Liver (tissue), 9 donors: ENCODE results near the gene MPPED2. TPM values are rescaled to one million over a fixed set of nuclear protein-coding genes. Genes with fewer than 3 reads are reported as not detected.

ENCODE experiments used
- DNase-seq: peaks from one replicate; pipeline ENCODE4 v3.0.0-alpha.2; 2017; ENCODE audit warnings: low spot score
- H3K27ac ChIP-seq, 2 donors: one replicate each; pipeline ENCODE4 v1.7.0; 2013; ENCODE audit warnings: inconsistent platforms in 2 of 2, low read length in 2 of 2, control low read depth in 1 of 2, low read depth in 1 of 2, mild to moderate bottlenecking in 1 of 2
- H3K27me3 ChIP-seq, 4 donors: one replicate each; pipeline versions ENCODE4 v1.6.1 to v1.7.0; 2013; ENCODE audit warnings: low read length in 3 of 4, inconsistent platforms in 1 of 4, mild to moderate bottlenecking in 1 of 4, moderate library complexity in 1 of 4; ENCODE audit not compliant: control insufficient read depth in 4 of 4, insufficient read depth in 4 of 4
- H3K36me3 ChIP-seq, 4 donors: one replicate each; pipeline versions ENCODE4 v1.6.1 to v1.7.0; 2013; ENCODE audit warnings: low read length in 3 of 4, mild to moderate bottlenecking in 3 of 4, low read depth in 1 of 4, moderate library complexity in 1 of 4; ENCODE audit not compliant: control insufficient read depth in 4 of 4, insufficient read depth in 3 of 4
- H3K4me1 ChIP-seq, 4 donors: one replicate each; pipeline versions ENCODE4 v1.6.1 to v1.7.0; 2013; ENCODE audit warnings: low read length in 3 of 4, mild to moderate bottlenecking in 3 of 4, moderate library complexity in 1 of 4; ENCODE audit not compliant: control insufficient read depth in 4 of 4, insufficient read depth in 4 of 4
- H3K4me3 ChIP-seq, 3 donors: one replicate each; pipeline versions ENCODE4 v1.6.1 to v1.7.0; 2013; ENCODE audit warnings: low read length in 3 of 3, control low read depth in 1 of 3, low read depth in 1 of 3, mild to moderate bottlenecking in 1 of 3
- H3K9ac ChIP-seq, 2 donors: one replicate each; pipeline ENCODE4 v1.7.0; 2013; ENCODE audit warnings: low read length in 2 of 2, mild to moderate bottlenecking in 2 of 2, moderate library complexity in 2 of 2, control low read depth in 1 of 2, low read depth in 1 of 2
- H3K9me3 ChIP-seq, 4 donors: one replicate each; pipeline versions ENCODE4 v1.6.1 to v1.7.0; 2013; ENCODE audit warnings: low read length in 3 of 4; ENCODE audit not compliant: control insufficient read depth in 4 of 4
- FOXA2 ChIP-seq: IDR thresholded peaks from 2 replicates; pipeline ENCODE4 v1.6.1; 2016; ENCODE audit warnings: antibody characterized with exemption
- GABPA ChIP-seq, 2 donors: IDR thresholded peaks in 1 of 2; conservative IDR thresholded peaks in 1 of 2; 2 replicates each; pipeline ENCODE4 v1.6.1; 2016; ENCODE audit warnings: antibody characterized with exemption in 2 of 2, mild to moderate bottlenecking in 1 of 2, moderate library complexity in 1 of 2
- HNF4A ChIP-seq, 2 donors: conservative IDR thresholded peaks; 2 replicates each; pipeline ENCODE4 v1.6.1; 2016; ENCODE audit warnings: antibody characterized with exemption in 2 of 2, mild to moderate bottlenecking in 2 of 2
- HNF4G ChIP-seq: IDR thresholded peaks from 2 replicates; pipeline ENCODE4 v1.6.1; 2016; ENCODE audit warnings: antibody characterized with exemption
- JUND ChIP-seq, 2 donors: IDR thresholded peaks; 2 replicates each; pipeline ENCODE4 v1.6.1; 2016; ENCODE audit warnings: antibody characterized with exemption in 2 of 2
- MAX ChIP-seq: IDR thresholded peaks from 2 replicates; pipeline ENCODE4 v1.6.1; 2016; ENCODE audit warnings: antibody characterized with exemption
- NR2F2 ChIP-seq: IDR thresholded peaks from 2 replicates; pipeline ENCODE4 v1.6.1; 2016; ENCODE audit warnings: antibody characterized with exemption
- RXRA ChIP-seq, 2 donors: IDR thresholded peaks; 2 replicates each; pipeline ENCODE4 v1.6.1; 2017 to 2018; ENCODE audit warnings: antibody characterized with exemption in 2 of 2, mild to moderate bottlenecking in 1 of 2
- SP1 ChIP-seq: IDR thresholded peaks from 2 replicates; pipeline ENCODE4 v1.6.1; 2018; ENCODE audit warnings: antibody characterized with exemption, mild to moderate bottlenecking
- TAF1 ChIP-seq: conservative IDR thresholded peaks from 2 replicates; pipeline ENCODE4 v1.6.1; 2016; ENCODE audit warnings: antibody characterized with exemption, mild to moderate bottlenecking
- YY1 ChIP-seq: IDR thresholded peaks from 2 replicates; pipeline ENCODE4 v1.6.1; 2016; ENCODE audit warnings: antibody characterized with exemption, mild to moderate bottlenecking
- ZBTB33 ChIP-seq: IDR thresholded peaks from 2 replicates; pipeline ENCODE4 v1.6.1; 2016; ENCODE audit warnings: antibody characterized with exemption
- WGBS: extraction: QIAGEN DNeasy Blood & Tissue Kit; methylation state at CpG from one replicate; pipeline ENCODE4 v1.1.7; 2013; 5-methylcytosine and 5-hydroxymethylcytosine counted together
- polyA plus RNA-seq, 2 donors: library from polyadenylated mRNA; stranded (reverse) in 1 of 2; unstranded in 1 of 2; fragments of 200-250 nt in 1 of 2; fragments of >200 nt in 1 of 2; fragmentation: Nextera tagmentation in 1 of 2; extraction: Ambion mirVana in 1 of 2; gene quantifications; one replicate each; pipeline versions ENCODE4 v1.2.1 to v1.2.3, GENCODE V29; 2013 to 2015
- total RNA-seq, 2 donors: library from RNA; depleted of rRNA; stranded (reverse); fragments of >200 nt; gene quantifications; one replicate each; pipeline ENCODE4 v1.2.3, GENCODE V29; 2014
- TF ChIP-seq, protein P1 (sequence below): IDR thresholded peaks from 2 replicates; pipeline ENCODE4 v1.6.1; 2016; ENCODE audit warnings: antibody characterized with exemption
- TF ChIP-seq, protein P2 (sequence below): fragments of 150-350 bp; IDR thresholded peaks from 2 replicates; pipeline ENCODE4 v1.5.1; 2017; ENCODE audit warnings: improper control_type of control experiment, low read depth, low read length; ENCODE audit not compliant: missing input control
- donor health status: healthy.
- donor health status: healthy.
- donor health status: healthy.
- donor health status: healthy.
- donor health status: healthy.

MPPED2 gene
- total and polyA plus RNA-seq, 4 donors, result 0.22 to 1.6 (median 0.47) TPM

DNA sequence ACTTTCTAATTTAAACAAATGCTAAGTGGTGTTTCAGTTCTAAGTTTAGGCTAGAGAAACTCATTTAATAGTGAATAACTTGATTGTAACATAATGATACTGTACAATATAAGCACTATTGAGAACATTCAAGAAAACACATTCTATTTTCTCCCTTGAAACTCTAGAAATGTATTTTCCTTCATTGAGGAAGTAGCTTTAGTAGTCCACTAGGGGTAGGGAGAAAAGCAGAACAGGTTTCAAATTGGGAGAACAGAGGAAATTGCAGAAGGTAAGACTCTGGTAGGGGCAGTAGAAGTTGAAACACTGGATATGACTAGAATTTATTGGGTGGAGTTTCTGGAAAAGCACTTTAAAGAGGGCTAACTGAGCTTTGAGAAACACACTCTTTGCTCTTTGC is 31.6 kb upstream of the MPPED2 start:
- no peaks in the 10 kb centered on the region for H3K36me3 ChIP-seq
- no peaks in the 10 kb centered on the region for H3K9me3 ChIP-seq
- H3K4me3 ChIP-seq, result no peak overlapping the region
- no peaks in the 10 kb centered on the region for H3K27me3 ChIP-seq
- no peak overlapping the region for H3K27ac ChIP-seq
- no peaks in the 10 kb centered on the region for H3K4me1 ChIP-seq
- H3K9ac ChIP-seq, result no peak overlapping the region
- DNase-seq, result no peak
- TF ChIP-seq HNF4G (no peak), YY1 (no peak)

- TF ChIP-seq NR2F2, result no peak
- no peak for TF ChIP-seq SP1
- TF ChIP-seq HNF4G, result no peak
- TF ChIP-seq TAF1, result no peak
- H3K4me1 ChIP-seq, result no peaks in the 10 kb centered on the region
- no peak overlapping the region for H3K27ac ChIP-seq
- WGBS, result 84% methylated on average over 3 of the region's 3 CpGs
- H3K27me3 ChIP-seq, result no peaks in the 10 kb centered on the region
- H3K9me3 ChIP-seq, result no peaks in the 10 kb centered on the region
- H3K4me3 ChIP-seq, result no peak overlapping the region
- H3K9ac ChIP-seq, result no peak overlapping the region
- H3K36me3 ChIP-seq, result no peaks in the 10 kb centered on the region
- DNase-seq, result no peak
Observed at GRCh38 chr11:30610628-30611027, 24.5 kb upstream of the MPPED2 start.

DNA sequence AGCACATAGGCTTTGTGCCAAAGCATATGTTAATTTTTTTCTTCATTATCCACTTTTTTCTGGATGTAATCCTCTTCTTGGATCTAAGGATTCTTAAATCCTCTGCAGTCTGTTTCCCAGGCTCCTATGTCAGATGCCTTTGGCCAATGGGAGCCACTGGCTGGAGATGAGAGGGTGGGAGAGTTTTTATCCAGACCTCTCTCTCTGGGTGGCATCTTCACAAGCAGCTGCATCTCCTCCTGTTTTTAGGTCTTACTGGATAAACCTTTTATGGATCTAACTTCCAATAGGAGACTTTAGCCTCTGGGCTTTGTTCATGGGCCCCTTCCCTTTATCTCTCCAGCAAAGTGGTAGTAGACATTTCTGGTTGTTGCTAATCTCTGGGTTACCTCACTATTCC is 22.4 kb upstream of the MPPED2 start:
- H3K36me3 ChIP-seq, result no peaks in the 10 kb centered on the region
- H3K9me3 ChIP-seq, result no peaks in the 10 kb centered on the region
- no peak for DNase-seq
- no peaks in the 10 kb centered on the region for H3K27me3 ChIP-seq
- no peak overlapping the region for H3K4me3 ChIP-seq
- H3K4me1 ChIP-seq, result no peaks in the 10 kb centered on the region
- H3K9ac ChIP-seq, result no peak overlapping the region
- no peak for TF ChIP-seq MAX
- TF ChIP-seq JUND (IDR thresholded peaks at IDR 0.05), result no peak
- no peak for TF ChIP-seq ZBTB33
- H3K27ac ChIP-seq, result no peak overlapping the region

DNA sequence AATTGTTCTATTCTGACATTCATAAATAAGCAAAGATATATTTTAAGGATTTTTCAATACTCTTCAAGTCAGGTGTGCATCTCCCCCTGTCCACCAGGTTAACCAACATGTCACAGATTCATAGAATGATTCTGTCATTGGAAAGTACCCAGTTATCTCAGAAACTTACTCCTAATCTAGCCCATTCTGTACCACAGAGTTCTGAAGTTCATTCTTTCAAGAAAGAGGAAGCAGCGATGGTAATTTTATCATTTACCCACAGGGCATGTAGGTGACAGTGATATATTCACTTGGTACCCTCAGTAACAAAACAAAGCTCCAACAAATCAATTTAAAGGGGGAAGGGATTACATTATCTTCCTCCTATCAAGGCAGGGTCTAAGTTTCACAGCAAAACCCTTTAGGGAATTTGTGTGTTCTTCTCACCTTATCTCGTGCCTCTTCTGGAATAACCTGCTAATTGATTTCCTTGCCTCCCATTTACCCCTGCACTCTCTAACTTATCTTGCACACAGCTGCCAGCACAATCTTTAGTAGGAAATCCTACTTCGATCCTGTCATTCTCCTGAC is 19.0 kb upstream of the MPPED2 start:
- H3K9ac ChIP-seq, result no peak overlapping the region
- no peak for DNase-seq
- H3K4me3 ChIP-seq, result no peak overlapping the region
- H3K4me1 ChIP-seq, result no peaks in the 10 kb centered on the region
- WGBS, result 34% methylated on average over 3 of the region's 3 CpGs
- H3K36me3 ChIP-seq, result no peaks in the 10 kb centered on the region
- no peak overlapping the region for H3K27ac ChIP-seq
- H3K9me3 ChIP-seq, result no peaks in the 10 kb centered on the region
- no peaks in the 10 kb centered on the region for H3K27me3 ChIP-seq
- TF ChIP-seq GABPA (IDR thresholded peaks at IDR 0.05 in 1 of 2, conservative IDR thresholded peaks at IDR 0.05 in 1 of 2) (no peak), JUND (IDR thresholded peaks at IDR 0.05) (no peak), HNF4A (conservative IDR thresholded peaks at IDR 0.05) (no peak), ZBTB33 (no peak), NR2F2 (no peak), RXRA (IDR thresholded peaks at IDR 0.05) (no peak), FOXA2 (no peak), YY1 (no peak)
- TF ChIP-seq, protein P1, sequence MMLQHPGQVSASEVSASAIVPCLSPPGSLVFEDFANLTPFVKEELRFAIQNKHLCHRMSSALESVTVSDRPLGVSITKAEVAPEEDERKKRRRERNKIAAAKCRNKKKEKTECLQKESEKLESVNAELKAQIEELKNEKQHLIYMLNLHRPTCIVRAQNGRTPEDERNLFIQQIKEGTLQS, result no peak
- TF ChIP-seq, protein P2, sequence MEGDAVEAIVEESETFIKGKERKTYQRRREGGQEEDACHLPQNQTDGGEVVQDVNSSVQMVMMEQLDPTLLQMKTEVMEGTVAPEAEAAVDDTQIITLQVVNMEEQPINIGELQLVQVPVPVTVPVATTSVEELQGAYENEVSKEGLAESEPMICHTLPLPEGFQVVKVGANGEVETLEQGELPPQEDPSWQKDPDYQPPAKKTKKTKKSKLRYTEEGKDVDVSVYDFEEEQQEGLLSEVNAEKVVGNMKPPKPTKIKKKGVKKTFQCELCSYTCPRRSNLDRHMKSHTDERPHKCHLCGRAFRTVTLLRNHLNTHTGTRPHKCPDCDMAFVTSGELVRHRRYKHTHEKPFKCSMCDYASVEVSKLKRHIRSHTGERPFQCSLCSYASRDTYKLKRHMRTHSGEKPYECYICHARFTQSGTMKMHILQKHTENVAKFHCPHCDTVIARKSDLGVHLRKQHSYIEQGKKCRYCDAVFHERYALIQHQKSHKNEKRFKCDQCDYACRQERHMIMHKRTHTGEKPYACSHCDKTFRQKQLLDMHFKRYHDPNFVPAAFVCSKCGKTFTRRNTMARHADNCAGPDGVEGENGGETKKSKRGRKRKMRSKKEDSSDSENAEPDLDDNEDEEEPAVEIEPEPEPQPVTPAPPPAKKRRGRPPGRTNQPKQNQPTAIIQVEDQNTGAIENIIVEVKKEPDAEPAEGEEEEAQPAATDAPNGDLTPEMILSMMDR, result no peak
